ENCODE data around the gene MGAT5.

The MGAT5 gene

DNA sequence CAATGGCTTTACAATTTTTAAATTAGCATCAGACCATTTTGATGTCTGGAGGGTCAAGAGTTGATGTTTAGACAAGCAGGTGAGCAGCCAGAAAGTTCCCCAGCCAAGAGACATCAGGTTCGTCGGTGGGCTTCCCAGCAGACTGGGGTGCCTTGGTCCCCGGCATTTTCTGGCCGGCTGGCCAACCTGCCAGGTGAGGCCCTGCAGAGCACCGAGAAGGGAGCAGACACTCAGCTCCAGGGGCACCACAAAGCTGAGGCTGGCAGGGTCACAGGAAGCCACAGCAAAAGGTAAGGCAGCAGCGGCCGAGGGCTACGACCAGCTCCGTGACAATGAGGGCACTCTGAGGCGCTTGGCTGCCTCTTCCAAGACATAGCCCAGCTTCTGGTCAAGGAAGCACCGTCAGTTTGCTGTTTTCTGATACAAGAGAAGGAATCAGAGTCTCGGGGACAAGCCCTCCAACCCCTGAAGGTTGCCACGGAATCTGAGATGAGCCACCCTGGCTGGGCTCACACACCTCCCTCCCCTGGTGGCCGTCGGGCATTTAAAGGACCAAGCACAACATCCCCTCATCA lies 229.0 kb downstream of the MGAT5 start:
- DNase-seq: no peak

DNA sequence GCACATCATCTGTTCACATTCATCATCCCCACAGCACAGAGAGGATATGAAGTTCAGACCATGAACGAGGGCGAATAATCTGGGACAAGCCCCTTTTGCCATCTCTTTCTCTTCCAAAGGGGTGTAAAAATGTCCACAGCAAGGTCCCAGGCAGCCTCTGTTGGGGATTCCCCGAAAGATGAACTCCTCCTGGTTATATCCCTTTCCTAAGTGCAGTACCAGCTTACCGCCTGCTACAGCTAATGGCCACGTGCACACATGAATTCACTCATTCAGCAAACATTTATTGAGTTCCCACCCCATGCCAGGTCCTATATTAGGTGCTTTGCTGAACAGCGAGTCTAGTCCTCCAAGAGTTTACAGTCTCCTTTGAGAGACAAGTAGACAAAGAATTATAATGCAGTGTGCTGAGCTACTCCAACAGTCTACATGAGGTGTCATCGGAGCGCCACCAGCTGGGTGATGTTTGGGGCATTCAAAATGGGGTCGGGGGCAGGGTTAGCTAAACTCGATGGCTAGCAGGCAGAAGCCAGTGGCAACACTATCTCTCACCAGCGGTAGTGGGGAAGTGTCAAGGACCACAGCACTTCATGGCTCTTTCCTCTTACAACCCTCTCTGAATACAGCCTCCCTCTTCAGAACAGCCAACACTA lies 236.0 kb downstream of the MGAT5 start:
- no peak for DNase-seq

DNA sequence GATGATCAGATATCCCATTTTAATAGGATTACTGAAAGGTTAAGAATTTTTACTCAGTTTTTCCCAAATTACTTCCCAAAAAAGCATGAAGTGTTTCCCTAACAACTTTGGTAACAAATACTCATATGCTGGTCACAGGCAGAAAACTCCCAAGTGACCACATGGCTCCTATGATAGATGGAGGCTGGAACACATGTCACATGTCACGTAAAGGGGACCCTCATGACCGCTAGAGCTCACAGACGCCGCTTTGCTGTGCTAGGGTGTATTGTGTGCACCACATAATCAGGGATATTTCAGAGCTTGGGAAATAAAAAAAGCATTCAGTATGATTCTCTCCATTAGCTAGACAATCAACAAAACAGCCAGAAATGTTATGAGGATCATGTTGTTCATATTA lies 236.7 kb downstream of the MGAT5 start:
- no peak for DNase-seq

DNA sequence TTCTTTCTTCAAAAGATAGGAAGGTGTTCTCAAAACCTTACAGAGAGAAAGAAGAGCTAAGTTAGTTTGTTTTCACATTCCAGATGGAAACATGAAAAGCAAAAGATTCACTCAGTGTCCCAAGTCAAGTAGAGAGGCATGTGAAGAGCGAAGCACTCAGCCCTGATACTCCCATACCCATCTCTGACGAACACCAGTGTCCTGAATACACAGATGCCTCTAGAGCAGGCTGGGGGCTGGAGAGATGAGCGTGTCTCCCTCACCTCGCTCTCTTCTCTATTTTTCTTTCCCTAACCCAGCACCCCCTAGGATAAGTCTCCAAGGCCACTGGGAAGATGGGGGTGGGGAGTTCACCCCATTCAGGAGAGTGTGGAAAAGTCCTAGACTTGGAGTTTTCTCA lies 237.2 kb downstream of the MGAT5 start:
- no peak for DNase-seq

DNA sequence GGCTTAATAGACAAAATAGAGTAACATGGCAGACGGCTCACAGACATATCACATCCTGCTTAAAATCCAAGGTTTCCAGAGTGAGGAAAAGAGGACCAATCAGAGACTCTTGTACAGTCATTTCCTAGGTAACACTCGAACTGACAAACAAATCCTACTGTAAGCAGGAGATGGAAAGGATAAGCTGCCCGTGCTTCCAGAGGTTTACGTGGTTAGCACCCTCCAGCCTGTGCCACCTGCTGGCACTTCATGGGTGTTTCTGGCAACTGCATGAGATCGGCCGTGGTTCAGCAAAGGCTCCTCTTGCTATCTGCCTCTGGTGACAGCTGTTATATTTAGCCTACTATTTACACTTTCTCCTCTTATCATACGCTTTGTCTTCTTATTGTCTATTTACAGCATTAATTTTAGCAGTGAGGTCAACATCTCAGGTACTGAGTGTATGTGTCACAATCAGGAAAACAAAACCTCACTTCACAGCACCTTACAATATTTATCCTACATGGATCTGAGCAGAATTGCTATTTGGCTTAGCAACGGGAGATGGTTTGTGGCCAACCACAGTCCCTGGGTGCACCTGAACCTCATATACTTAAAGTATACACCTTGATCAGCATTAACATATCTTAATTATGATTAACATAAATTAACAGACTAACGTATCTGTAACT lies 238.0 kb downstream of the MGAT5 start:
- no peak for DNase-seq

DNA sequence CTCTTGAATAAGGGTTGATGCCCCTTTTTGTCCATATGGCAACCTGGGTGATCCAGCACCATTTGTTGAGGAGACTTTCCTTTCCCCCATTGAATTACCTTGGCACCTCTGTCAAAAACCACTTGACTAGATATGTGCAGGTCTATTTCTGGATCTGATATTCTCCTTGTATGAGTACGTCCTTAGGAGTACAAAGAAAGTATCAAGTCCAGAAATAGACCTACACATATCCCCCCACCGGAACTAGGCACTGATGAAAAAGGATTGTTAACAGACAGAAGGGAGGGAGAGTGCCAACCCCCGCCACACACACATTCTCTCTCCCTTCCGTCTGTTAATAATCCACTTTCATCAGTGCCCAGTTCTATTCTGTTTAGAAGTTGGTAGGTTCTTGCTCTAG lies 239.9 kb downstream of the MGAT5 start:
- DNase-seq: no peak

DNA sequence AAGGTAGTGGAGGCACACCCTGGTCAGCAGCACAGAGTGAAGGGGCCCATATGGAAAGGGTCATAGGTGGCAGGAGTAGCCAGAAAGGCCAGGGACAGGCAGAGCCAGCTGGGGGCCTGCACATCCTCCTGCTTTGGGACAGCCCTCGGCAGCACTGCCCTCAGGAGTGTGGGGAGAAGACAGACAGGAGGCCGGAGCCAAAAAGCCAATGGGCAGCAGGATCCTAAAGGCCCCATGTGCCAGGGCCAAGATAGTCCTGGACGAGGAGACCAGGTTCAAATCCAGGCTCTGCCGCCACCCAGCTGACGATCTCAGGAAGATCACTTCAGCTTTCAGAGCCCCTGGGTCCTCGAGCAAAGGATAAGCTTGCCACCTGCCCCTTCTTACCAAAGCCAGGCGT lies 244.8 kb downstream of the MGAT5 start:
- DNase-seq: no peak

DNA sequence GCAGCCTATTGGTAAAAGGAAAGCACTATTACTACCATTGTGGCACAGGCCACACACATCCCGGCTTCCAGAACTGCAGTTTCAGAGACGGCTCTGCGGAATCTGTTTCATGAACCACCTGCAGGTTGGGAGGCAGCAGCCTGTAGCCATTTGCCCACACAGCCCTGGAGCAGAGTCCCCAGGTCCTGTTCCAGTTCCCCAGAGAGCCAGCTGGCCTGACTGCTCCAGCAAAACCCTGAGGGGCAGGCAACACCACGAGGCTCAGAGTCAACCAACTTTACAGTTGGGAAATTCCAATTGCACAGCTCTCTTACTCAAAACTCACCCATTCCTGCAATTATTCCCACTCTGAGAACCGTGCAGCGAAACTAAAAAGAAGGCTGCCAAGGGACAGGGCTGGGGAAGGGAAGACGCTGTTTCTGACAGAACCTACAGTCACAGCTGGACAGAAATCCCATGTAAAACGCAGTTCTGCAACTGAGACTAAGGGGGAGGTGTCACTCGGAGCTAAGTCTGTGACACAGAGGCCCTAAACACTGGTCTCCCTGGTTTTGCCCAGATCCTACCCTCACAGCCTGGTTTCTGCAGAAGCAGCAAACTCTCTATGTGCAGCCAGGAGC lies 245.5 kb downstream of the MGAT5 start:
- DNase-seq: no peak

DNA sequence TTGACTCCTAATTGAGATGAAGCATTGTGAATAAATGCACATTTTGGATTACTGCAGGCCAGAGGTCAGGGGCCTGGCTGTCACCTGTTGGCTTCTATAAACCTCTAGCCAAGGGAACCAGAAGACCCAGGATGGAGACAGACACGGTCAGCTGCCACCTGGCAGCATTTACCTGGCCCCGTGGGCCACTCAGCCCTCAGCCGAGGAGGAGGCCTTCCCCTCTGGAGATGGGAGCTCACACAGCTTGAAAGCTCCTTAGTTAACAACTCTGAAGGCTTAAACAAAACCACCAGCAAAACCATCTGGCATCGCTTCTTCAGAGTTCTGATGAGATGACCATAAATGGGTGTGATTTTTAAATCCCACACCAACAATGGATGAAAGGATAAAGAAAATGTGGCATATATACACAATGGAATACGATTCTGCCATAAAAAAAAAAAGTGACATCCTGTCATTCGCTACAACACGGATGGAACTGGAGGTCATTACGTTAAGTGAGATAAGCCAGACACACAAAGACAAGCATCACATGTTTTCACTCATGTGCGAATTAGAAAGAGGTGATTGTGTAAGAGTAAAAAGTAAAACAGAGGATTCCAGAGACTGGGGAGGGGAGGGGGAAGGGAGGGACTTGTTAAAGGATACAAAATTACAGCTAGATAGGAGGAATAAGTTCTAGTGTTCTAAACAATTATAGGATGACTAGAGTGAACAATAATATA lies 246.5 kb downstream of the MGAT5 start:
- DNase-seq: no peak

DNA sequence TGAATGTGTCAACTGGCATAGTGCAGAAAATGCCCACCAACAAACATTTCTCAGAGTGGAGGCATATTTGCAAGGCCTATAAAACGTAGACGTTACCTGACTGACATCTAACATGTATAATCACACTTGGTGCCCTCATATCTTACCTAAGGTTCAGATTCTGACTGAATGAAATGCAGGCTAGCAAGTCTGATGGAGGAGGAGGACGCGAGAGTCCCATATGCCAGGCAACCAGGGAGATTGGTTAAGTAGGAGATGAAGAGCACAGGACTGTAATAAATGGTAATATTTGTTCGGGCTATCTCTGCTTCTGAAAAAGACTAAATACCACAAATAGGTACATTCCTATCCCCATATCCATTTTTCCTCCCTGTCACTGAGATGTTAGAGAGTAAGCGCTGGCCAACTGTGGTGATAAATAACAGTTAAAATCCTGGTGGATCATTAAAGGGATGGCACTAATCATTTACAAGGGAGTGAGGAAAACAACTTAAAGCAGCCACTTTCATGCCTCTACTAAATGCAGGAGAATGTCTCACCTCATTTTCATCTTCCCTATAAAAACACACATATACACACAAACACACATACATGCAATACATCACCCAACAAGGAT lies 247.7 kb downstream of the MGAT5 start:
- DNase-seq: no peak

DNA sequence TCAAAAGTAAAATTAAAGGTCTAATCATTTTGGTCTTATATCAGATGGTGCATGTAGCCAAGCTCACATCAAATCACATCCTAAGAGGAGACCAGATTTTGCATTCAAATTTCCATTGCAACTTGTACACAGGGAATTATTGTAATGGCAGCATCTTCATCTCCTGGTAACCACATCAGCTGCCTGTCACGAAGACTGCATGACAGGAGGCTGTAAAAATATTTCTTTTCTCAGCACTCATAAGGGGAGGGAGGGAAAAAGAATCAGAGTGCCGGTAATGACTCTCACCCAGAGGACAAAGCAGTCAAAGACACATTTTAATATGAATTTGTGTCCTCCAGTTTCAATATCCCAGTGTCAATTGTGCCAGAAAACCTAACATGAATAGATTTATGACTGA lies 248.2 kb downstream of the MGAT5 start:
- DNase-seq: no peak

Data from Kasumi-1 (cell line).